Effector memory CD8-positive, alpha-beta T cell (primary cell): ENCODE data around the gene ARF5.
A peak's percentile ranks its signal among the peaks of the same experiment; 100 is the strongest.

Experiments
- ATAC-seq: fragments of 150-1000 bp; cut with Tn5 transposase; replicated peaks from 2 replicates; pipeline ENCODE4 v1.10.0; 2021; ENCODE audit warnings: mild to moderate bottlenecking, moderate library complexity
- DNase-seq, 3 experiments: peaks; one replicate each; pipeline ENCODE4 v3.0.0; 2021
- H3K27ac Mint-ChIP-seq, 2 donors: one replicate each; pipeline ENCODE4 v1.8.0; 2022; ENCODE audit warnings: mild to moderate bottlenecking in 2 of 2, mixed read lengths in 2 of 2, moderate library complexity in 2 of 2
- H3K27me3 Mint-ChIP-seq, 2 donors: one replicate each; pipeline ENCODE4 v1.8.0; 2022; ENCODE audit warnings: mixed read lengths in 2 of 2
- H3K36me3 Mint-ChIP-seq: one replicate; pipeline ENCODE4 v1.8.0; 2022; ENCODE audit warnings: mild to moderate bottlenecking, moderate library complexity, mixed read lengths; ENCODE audit not compliant: insufficient read depth
- H3K4me1 Mint-ChIP-seq, 2 donors: one replicate each; pipeline ENCODE4 v1.8.0; 2022; ENCODE audit warnings: low read depth in 2 of 2, mixed read lengths in 2 of 2
- H3K4me3 Mint-ChIP-seq, 2 donors: one replicate each; pipeline ENCODE4 v1.8.0; 2022; ENCODE audit warnings: mild to moderate bottlenecking in 2 of 2, mixed read lengths in 2 of 2, moderate library complexity in 2 of 2
- H3K9me3 Mint-ChIP-seq, 2 donors: one replicate each; pipeline ENCODE4 v1.8.0; 2022; ENCODE audit warnings: mixed read lengths in 2 of 2

ARF5 gene

GRCh38 chr7:127629268-127629854 lies 41.1 kb downstream of the ARF5 start:
- ATAC-seq (peak; percentile 61), DNase-seq (peak in 2 of 3 experiments; percentile 5 to 15)
- Mint-ChIP-seq H3K4me1 (peaks cover 0 to 2% of the 10 kb centered on the region in 2 donors), H3K27ac (no peak overlapping the region), H3K36me3 (no peaks in the 10 kb centered on the region), H3K27me3 (peaks cover 36 to 37% of the 10 kb centered on the region in 2 donors), H3K4me3 (no peak overlapping the region), H3K9me3 (no peaks in the 10 kb centered on the region)

- Mint-ChIP-seq H3K4me1 (peaks cover 0 to 2% of the 10 kb centered on the region in 2 donors), H3K9me3 (no peaks in the 10 kb centered on the region), H3K27ac (no peak overlapping the region), H3K4me3 (no peak overlapping the region), H3K36me3 (peaks cover 1% of the 10 kb centered on the region), H3K27me3 (peaks cover 49 to 52% of the 10 kb centered on the region in 2 donors)
- ATAC-seq (no peak), DNase-seq (no peak)
Measured at GRCh38 chr7:127632276-127632910, 44.2 kb downstream of the ARF5 start.

- H3K4me1 Mint-ChIP-seq: no peaks in the 10 kb centered on the region
- no peaks in the 10 kb centered on the region for H3K9me3 Mint-ChIP-seq
- H3K27me3 Mint-ChIP-seq: peaks cover 73 to 82% of the 10 kb centered on the region in 2 donors
- ATAC-seq (no peak), DNase-seq (no peak)
- no peak overlapping the region for H3K4me3 Mint-ChIP-seq
- peaks cover 3% of the 10 kb centered on the region for H3K36me3 Mint-ChIP-seq
- no peak overlapping the region for H3K27ac Mint-ChIP-seq
Measured at GRCh38 chr7:127635659-127636285, 47.6 kb downstream of the ARF5 start.

GRCh38 chr7:127638197-127638596 lies 50.0 kb downstream of the ARF5 start:
- DNase-seq: no peak
- no peak overlapping the region for H3K4me3 Mint-ChIP-seq
- H3K4me1 Mint-ChIP-seq: no peaks in the 10 kb centered on the region
- peaks cover 3% of the 10 kb centered on the region for H3K36me3 Mint-ChIP-seq
- H3K27ac Mint-ChIP-seq: no peak overlapping the region
- no peak for ATAC-seq
- peaks cover 55 to 61% of the 10 kb centered on the region in 2 donors for H3K27me3 Mint-ChIP-seq
- no peaks in the 10 kb centered on the region for H3K9me3 Mint-ChIP-seq
